ENCODE data around the gene TENM4.

The TENM4 gene

DNA sequence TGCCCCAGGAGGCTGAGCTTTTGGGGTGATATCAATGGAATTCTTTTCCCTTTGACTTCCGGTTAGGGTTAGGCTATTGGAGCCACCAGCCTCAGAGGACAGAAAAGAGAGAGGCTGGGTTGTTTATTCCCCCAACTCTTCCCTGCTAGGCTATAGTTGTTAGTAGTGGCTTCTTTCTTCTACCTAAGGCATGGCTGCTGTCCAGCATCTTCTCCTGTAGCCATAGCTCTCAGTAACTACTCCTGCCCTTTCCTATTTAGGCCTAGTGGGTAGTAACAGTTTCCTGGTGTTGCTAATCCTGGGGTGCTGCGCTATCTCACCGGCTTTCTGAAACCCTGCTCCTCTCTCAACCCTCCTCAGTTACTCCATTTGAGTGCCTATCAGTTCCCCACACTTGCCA, 184.9 kb downstream of the TENM4 start:
- FAIRE-seq (no peak), DNase-seq (ENCODE audit: insufficient read length, low spot score) (no peak)
- TF ChIP-seq POLR2A (IDR thresholded peaks at IDR 0.05; ENCODE audit: low read depth, low read length): no peak

DNA sequence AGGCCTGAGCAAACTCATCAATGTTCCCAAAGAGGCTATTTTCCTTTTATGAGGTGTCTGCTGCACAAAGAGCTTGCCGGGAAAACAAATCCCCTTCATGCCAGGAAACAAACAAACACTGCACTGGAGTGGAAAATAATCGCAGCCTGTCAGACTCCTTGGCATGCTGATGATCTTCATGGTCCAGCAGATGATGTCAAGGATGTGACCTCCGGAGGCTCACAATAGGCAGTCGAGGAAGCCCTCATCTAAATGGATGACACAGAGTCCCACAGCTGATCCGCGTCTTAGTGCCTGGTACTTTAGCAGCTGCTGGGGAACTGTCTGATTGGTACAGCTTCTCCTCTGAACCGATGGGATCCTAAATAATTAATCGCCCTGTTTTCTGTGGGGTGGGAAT, 187.6 kb downstream of the TENM4 start:
- no peak for DNase-seq (ENCODE audit: insufficient read length, low spot score)
- no peak for FAIRE-seq
- no peak for TF ChIP-seq POLR2A (IDR thresholded peaks at IDR 0.05; ENCODE audit: low read depth, low read length)

GRCh38 chr11:79249295-79249993, 191.4 kb downstream of the TENM4 start:
- FAIRE-seq (no peak), DNase-seq (ENCODE audit: insufficient read length, low spot score) (no peak)
- no peak for TF ChIP-seq POLR2A (IDR thresholded peaks at IDR 0.05; ENCODE audit: low read depth, low read length)

DNA sequence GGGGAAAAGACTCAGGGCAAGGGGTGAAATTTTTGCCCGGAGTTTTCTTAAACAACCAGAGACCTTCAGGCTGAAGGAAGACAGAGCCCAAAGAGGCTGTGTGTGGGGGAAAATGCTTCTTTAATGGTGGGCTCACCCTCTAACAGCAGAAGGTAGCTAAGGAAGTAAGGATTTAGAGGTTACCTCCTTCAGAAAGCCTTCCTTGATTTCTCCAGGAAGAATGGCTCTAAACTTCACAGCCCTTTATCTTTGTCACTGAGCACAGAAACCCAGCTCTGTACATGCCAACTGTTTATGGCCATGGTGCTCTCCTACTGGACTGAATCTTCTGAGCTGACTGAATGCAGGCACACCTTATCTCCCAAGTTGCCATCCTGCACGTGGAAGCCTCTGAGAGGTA, 196.0 kb downstream of the TENM4 start:
- no peak for TF ChIP-seq POLR2A (IDR thresholded peaks at IDR 0.05; ENCODE audit: low read depth, low read length)
- FAIRE-seq (no peak), DNase-seq (ENCODE audit: insufficient read length, low spot score) (no peak)

DNA sequence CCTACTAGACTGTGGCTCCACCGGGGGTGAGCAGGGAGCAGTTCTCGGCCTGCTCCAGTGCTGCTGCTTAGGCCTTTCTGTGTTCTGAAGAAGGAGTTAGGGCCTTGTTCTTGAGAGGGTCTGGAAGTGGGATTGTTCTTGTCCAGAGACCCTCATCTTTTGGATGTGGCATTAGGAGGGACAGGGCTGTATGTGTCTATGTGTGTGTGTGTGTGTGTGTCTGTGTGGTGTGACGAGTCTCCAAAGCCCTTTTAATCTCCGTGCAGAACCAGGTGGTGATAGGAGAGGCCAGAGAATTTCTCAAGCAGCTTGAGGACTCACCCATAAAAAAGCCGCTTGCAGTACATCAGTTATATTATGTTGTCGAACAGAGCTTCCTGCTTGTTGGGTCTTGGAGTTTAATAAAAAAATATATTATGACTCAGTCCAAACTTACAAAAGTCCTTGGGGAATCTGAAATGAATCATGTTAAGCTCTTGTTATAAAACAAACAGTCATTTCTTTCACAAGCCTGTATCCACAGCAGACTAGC, 196.5 kb downstream of the TENM4 start:
- TF ChIP-seq POLR2A (IDR thresholded peaks at IDR 0.05; ENCODE audit: low read depth, low read length): no peak
- FAIRE-seq (peak; percentile 6), DNase-seq (ENCODE audit: insufficient read length, low spot score) (peak; percentile 73)

- TF ChIP-seq POLR2A (IDR thresholded peaks at IDR 0.05; ENCODE audit: low read depth, low read length): no peak
- FAIRE-seq: no peak
- DNase-seq (ENCODE audit: insufficient read length, low spot score): no peak
These were observed 197.2 kb downstream of the TENM4 start for GRCh38 chr11:79243422-79244210.

GRCh38 chr11:79242616-79243015, 198.2 kb downstream of the TENM4 start:
- TF ChIP-seq POLR2A (IDR thresholded peaks at IDR 0.05; ENCODE audit: low read depth, low read length): no peak
- DNase-seq (ENCODE audit: insufficient read length, low spot score): no peak
- no peak for FAIRE-seq

DNA sequence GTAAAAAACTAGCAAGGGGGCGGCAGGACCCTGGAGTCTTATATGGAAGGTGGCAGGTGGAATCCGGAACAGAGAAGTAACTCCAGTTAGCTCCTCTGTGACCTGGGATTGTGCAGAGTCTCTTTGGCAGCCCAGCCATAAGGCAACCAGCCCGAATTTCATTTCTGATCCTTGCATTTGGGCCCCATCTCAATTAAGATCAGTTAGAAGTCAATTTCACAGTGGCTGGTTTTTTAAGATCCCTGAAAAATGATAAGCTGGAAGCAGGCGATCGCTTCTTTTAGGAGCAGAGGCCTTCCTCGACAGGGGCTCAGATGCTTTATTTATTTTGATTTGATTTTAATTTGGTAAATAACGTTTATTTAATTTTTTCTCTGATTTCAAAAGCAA, 199.0 kb downstream of the TENM4 start:
- TF ChIP-seq POLR2A (IDR thresholded peaks at IDR 0.05; ENCODE audit: low read depth, low read length): no peak
- FAIRE-seq (no peak), DNase-seq (ENCODE audit: insufficient read length, low spot score) (no peak)

DNA sequence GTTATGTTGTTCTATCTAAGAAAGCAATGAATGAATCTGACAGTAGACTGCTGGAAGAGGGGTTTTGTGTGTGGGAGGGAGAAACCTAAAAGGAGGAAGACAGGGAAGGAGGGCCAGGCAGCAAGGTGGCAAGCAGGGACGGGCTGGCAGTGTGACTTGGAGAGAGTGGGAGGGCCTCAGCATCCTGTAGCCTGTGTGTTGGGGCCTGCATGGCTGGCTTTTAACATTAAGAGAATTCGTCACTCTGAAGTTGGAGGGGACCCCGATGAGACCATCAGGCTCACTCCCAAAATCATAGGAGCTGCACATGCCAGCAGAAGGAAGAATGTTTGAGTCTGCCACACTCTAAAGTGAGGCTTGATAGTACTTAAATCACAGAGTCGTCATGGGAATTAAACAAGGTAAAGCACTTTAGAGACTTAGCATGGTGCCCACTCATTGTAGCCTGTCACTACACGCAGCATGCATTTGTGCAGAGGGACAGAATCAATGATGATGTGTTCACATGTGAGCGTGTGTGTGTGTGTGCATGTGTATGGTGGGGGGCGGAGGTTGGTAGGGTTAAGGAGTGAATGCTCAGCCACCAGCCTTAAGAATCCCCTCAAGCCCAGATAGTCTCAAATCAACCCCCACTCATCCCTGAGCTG, 199.5 kb downstream of the TENM4 start:
- FAIRE-seq: no peak
- TF ChIP-seq POLR2A (IDR thresholded peaks at IDR 0.05; ENCODE audit: low read depth, low read length): no peak
- no peak for DNase-seq (ENCODE audit: insufficient read length, low spot score)

DNA sequence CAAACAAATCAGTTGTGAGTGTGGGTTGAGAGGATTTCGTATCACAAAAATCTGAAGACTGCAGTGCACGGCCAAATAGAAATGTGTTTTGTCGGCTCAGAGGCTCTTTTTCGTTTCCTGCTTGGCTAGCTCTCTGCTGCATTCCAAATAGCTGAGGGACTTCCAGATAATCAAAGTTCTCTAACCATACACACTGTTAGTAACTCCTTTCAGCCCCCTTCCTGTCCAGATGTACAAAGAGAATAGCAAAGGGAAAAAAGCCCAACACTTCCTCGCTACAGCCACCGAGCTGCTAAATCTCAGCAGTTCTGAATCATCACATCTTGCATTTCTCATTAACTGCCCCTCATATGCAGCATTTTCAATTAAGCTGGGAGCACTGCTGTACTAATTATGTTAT, 203.1 kb downstream of the TENM4 start:
- FAIRE-seq (no peak), DNase-seq (ENCODE audit: insufficient read length, low spot score) (no peak)
- TF ChIP-seq POLR2A (IDR thresholded peaks at IDR 0.05; ENCODE audit: low read depth, low read length): no peak

GRCh38 chr11:79237091-79237490, 203.7 kb downstream of the TENM4 start:
- FAIRE-seq (no peak), DNase-seq (ENCODE audit: insufficient read length, low spot score) (no peak)
- TF ChIP-seq POLR2A (IDR thresholded peaks at IDR 0.05; ENCODE audit: low read depth, low read length): no peak

DNA sequence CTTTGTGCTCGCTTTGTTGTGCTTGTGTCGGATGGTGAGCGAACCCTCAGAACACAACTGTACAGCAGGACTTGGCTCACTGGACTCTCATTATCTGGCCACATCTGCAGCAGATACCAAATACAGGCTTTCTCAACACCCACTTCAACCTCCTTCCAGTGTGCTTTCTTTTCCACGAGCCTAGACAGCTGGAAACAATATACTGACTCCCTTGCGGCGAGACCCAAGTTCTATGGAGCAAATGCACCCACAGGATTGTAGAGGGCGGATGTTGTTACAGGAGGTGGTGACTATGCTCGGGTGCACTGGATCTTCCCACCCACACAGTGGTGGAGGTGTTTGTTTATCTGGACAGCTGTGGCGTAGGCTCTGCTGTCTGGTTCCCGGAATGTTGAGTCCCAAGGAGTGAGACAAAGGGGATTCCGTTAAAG, 204.3 kb downstream of the TENM4 start:
- no peak for FAIRE-seq
- DNase-seq (ENCODE audit: insufficient read length, low spot score): no peak
- TF ChIP-seq POLR2A (IDR thresholded peaks at IDR 0.05; ENCODE audit: low read depth, low read length): no peak

DNA sequence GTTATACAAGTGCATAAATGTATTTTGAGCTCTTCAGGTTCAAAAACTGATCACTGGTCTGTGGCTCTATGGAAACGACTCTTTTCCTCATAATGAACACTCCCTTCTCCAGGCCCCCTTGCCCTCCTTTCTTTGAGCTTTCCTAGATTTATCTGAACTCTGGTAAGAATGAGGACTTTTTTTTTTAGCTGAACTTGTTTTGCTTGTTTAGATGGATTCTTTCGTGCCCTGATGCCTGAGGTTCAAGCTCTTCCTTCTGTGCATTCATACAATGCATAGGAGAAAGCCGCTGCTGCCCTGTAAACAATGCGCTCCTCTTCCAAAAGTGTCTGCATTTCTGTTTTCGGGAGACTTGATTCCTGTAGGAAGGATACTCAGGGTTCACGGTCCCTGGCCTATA, 205.1 kb downstream of the TENM4 start:
- FAIRE-seq: no peak
- no peak for DNase-seq (ENCODE audit: insufficient read length, low spot score)
- TF ChIP-seq POLR2A (IDR thresholded peaks at IDR 0.05; ENCODE audit: low read depth, low read length): no peak

GRCh38 chr11:79232346-79232745, 208.5 kb downstream of the TENM4 start:
- DNase-seq (ENCODE audit: insufficient read length, low spot score): no peak
- no peak for FAIRE-seq

More at GRCh38 chr11:79232346-79232745, 208.5 kb downstream of the TENM4 start:
- no peak for TF ChIP-seq POLR2A (IDR thresholded peaks at IDR 0.05; ENCODE audit: low read depth, low read length)

Measured in H54 (cell line).